ENCODE data around the gene PTPN1.

PTPN1 gene

DNA sequence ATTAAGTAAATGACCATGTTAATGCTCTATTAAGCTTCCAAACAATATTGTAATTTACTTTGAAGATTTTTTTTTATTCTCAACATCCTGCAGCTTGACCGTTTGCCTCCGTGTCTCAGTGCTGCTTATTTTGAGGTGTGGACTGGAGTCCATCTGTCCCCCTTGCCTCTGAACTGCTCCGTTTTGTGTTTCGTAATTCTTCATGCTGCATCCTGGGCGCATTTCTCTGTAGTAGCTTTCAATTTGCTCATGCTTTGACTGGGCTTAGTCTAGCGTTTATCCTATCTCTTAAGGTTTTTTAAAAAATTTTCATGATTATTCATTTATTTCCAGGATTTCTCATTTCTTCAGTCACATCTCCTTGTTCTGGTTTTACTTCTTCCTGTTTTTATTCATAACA lies 37.8 kb downstream of the PTPN1 start:
- Histone ChIP-seq H3K27me3 (replicated peaks; ENCODE audit: control insufficient read depth, insufficient read depth, low read length) (no peaks in the 10 kb centered on the region), H3K4me3 (replicated peaks; ENCODE audit: low read depth, low read length) (no peak overlapping the region), H3K36me3 (ENCODE audit: control insufficient read depth, insufficient read depth, low read length) (peaks cover 2% of the 10 kb centered on the region)
- no peak for DNase-seq (ENCODE audit: extremely low read depth, insufficient read length)
- TF ChIP-seq, protein P1, sequence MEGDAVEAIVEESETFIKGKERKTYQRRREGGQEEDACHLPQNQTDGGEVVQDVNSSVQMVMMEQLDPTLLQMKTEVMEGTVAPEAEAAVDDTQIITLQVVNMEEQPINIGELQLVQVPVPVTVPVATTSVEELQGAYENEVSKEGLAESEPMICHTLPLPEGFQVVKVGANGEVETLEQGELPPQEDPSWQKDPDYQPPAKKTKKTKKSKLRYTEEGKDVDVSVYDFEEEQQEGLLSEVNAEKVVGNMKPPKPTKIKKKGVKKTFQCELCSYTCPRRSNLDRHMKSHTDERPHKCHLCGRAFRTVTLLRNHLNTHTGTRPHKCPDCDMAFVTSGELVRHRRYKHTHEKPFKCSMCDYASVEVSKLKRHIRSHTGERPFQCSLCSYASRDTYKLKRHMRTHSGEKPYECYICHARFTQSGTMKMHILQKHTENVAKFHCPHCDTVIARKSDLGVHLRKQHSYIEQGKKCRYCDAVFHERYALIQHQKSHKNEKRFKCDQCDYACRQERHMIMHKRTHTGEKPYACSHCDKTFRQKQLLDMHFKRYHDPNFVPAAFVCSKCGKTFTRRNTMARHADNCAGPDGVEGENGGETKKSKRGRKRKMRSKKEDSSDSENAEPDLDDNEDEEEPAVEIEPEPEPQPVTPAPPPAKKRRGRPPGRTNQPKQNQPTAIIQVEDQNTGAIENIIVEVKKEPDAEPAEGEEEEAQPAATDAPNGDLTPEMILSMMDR (IDR thresholded peaks at IDR 0.05; ENCODE audit: insufficient read depth, low read length, poor library complexity, severe bottlenecking): no peak

DNA sequence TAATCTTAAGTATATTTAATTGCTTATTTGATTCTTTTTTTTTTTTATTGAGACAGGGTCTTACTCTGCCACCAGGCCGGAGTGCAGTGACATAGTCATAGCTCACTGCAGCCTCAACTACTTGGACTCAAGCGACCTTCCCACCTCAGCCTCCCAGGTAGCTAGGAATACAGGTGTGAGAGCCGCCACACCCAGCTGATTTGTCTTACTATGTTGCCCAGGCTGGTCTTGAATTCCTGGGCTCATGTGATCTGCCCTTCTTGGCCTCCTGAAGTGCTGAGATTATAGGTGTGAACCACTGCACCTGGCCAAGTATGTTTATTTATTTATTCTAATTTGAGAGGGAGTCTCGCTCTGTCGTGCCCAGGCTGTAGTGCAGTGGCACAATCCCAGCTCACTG lies 38.2 kb downstream of the PTPN1 start:
- H3K27me3 ChIP-seq (replicated peaks; ENCODE audit: control insufficient read depth, insufficient read depth, low read length): no peaks in the 10 kb centered on the region
- no peak for DNase-seq (ENCODE audit: extremely low read depth, insufficient read length)
- H3K4me3 ChIP-seq (replicated peaks; ENCODE audit: low read depth, low read length): no peak overlapping the region
- H3K36me3 ChIP-seq (ENCODE audit: control insufficient read depth, insufficient read depth, low read length): peaks cover 2% of the 10 kb centered on the region
- TF ChIP-seq, protein P1 (IDR thresholded peaks at IDR 0.05; ENCODE audit: insufficient read depth, low read length, poor library complexity, severe bottlenecking): no peak

DNA sequence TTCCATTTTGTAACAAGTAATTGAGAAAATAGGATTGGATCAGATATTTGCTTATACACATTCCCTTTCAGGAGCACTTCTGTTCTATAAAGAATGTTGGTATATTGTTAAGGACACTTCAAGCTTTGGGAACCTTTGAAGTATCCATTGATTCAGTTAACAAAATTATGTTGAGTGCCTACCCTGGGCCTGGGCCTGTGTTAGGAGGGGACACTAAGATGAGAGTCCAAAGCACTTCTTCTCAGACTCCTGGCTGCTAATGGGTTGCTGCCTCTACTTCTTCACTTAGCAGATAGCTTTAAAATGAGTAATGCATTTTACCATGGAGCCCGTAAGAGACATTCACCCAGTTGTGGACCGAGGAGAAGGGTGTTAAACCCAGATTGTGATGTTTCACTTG lies 40.3 kb downstream of the PTPN1 start:
- Histone ChIP-seq H3K36me3 (ENCODE audit: control insufficient read depth, insufficient read depth, low read length) (peaks cover 2% of the 10 kb centered on the region), H3K4me3 (replicated peaks; ENCODE audit: low read depth, low read length) (no peak overlapping the region), H3K27me3 (replicated peaks; ENCODE audit: control insufficient read depth, insufficient read depth, low read length) (no peaks in the 10 kb centered on the region)
- DNase-seq (ENCODE audit: extremely low read depth, insufficient read length): no peak
- TF ChIP-seq, protein P1 (IDR thresholded peaks at IDR 0.05; ENCODE audit: insufficient read depth, low read length, poor library complexity, severe bottlenecking): no peak

DNA sequence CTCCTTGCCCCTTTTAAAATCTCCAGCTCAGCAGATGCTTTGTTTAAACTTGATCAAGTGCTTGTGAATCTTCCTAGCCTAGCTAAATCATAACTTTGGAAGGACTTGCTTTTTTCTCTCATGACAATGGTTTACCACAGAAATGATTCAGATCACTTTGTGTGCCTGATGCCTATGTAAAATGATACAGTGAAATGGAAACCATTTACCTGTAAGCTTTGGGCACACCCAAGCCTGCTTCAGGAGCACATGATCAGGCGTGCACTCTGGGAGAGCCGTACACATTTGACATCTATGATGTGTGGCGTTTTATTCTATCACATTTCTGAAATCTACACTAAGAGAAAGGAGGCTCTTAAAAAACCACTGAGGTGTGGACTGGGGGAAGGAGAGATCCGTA lies 41.1 kb downstream of the PTPN1 start:
- Histone ChIP-seq H3K4me3 (replicated peaks; ENCODE audit: low read depth, low read length) (no peak overlapping the region), H3K27me3 (replicated peaks; ENCODE audit: control insufficient read depth, insufficient read depth, low read length) (no peaks in the 10 kb centered on the region), H3K36me3 (ENCODE audit: control insufficient read depth, insufficient read depth, low read length) (peaks cover 2% of the 10 kb centered on the region)
- DNase-seq (ENCODE audit: extremely low read depth, insufficient read length): no peak
- TF ChIP-seq, protein P1 (IDR thresholded peaks at IDR 0.05; ENCODE audit: insufficient read depth, low read length, poor library complexity, severe bottlenecking): no peak

DNA sequence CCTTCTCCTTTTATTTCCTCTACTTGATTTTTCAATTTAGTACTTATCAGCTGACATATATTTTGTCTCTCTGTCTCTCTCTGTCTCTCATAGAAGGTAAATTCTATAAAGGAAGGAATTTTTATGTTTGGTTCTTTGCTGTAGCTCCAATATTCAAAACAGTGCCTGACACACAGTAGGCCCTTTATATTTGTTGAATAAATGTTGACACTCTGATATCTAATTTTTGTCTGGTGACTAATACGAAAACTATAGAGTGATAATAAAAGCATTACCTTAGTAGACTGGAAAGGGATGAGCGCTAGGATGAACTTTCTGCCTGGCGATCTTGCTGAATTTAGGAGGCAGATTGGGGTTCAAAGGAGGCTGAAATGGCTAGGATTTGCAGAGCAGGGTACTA lies 42.8 kb downstream of the PTPN1 start:
- TF ChIP-seq, protein P1 (IDR thresholded peaks at IDR 0.05; ENCODE audit: insufficient read depth, low read length, poor library complexity, severe bottlenecking): no peak

More for the DNA sequence above, 42.8 kb downstream of the PTPN1 start:
- no peaks in the 10 kb centered on the region for H3K27me3 ChIP-seq (replicated peaks; ENCODE audit: control insufficient read depth, insufficient read depth, low read length)
- H3K36me3 ChIP-seq (ENCODE audit: control insufficient read depth, insufficient read depth, low read length): peaks cover 2% of the 10 kb centered on the region
- H3K4me3 ChIP-seq (replicated peaks; ENCODE audit: low read depth, low read length): no peak overlapping the region
- no peak for DNase-seq (ENCODE audit: extremely low read depth, insufficient read length)

Measured in GM06990 (cell line).